Skin of body (tissue), 2 donors: ENCODE measurements around the gene PPIC. TPM values are rescaled to one million over a fixed set of nuclear protein-coding genes. Genes with fewer than 3 reads are reported as not detected.

Source experiments
- small RNA-seq: library from RNA; depleted of rRNA; stranded (forward); fragments of <200 nt; gene quantifications from one replicate; pipeline ENCODE3, GENCODE V24; 2014; ENCODE audit warnings: low replicate concordance
- total RNA-seq: library from RNA; depleted of rRNA; stranded (reverse); fragments of >200 nt; gene quantifications from one replicate; pipeline ENCODE4 v1.2.3, GENCODE V29; 2014

PPIC gene
- total RNA-seq, 1 donor from 2014 or later = 25.5 TPM

Small RNA genes within 50 kb of the gene (small RNA-seq; reads per million reads assigned to genes)
- not detected for gene RN7SL689P
- not detected for gene RN7SL711P

Other genes starting within 250 kb of the PPIC start
- 15.7 TPM for gene SNX24, start 191.1 kb downstream of the PPIC start, total RNA-seq
- 0.89 TPM for gene PRDM6, start 52.5 kb upstream of the PPIC start, total RNA-seq